Sigmoid colon (tissue), 7 donors: Measurements from ENCODE around the gene RABEP1. TPM values are rescaled to one million over a fixed set of nuclear protein-coding genes. Genes with fewer than 3 reads are reported as not detected.

Experiments
- DNase-seq: peaks from one replicate; pipeline ENCODE4 v3.0.0-alpha.2; 2019
- H3K27ac ChIP-seq, 4 donors: fragments of 200-600 bp; sonication (generic); one replicate each; pipeline ENCODE4 v1.5.1; 2016 to 2019; ENCODE audit warnings: mild to moderate bottlenecking in 1 of 4
- H3K27me3 ChIP-seq, 3 donors: fragments of 200-600 bp; sonication (generic); one replicate each; pipeline ENCODE4 v1.5.1; 2019; ENCODE audit warnings: mild to moderate bottlenecking in 1 of 3
- H3K36me3 ChIP-seq, 4 donors: fragments of 200-600 bp; sonication (generic); one replicate each; pipeline ENCODE4 v1.5.1; 2016 to 2019
- H3K4me1 ChIP-seq, 4 donors: fragments of 200-600 bp; sonication (generic); one replicate each; pipeline ENCODE4 v1.5.1; 2017 to 2019
- H3K4me3 ChIP-seq, 4 donors: fragments of 200-600 bp; sonication (generic); one replicate each; pipeline ENCODE4 v1.5.1; 2017 to 2019; ENCODE audit warnings: mild to moderate bottlenecking in 2 of 4, moderate library complexity in 1 of 4
- H3K9me3 ChIP-seq, 4 donors: fragments of 200-600 bp in 3 of 4; sonication (generic) in 3 of 4; one replicate each; pipeline versions ENCODE4 v1.5.1 to v1.6.1; 2013 to 2019
- EP300 ChIP-seq, 4 donors: sonication (generic); formaldehyde crosslinking; IDR thresholded peaks; one replicate each; pipeline ENCODE4 v1.6.1; 2017; ENCODE audit warnings: antibody characterized with exemption in 4 of 4
- POLR2A ChIP-seq, 2 donors: fragments of 450-650 bp; IDR thresholded peaks; one replicate each; pipeline ENCODE4 v1.6.1; 2016; ENCODE audit warnings: antibody characterized with exemption in 2 of 2, mild to moderate bottlenecking in 2 of 2, moderate library complexity in 2 of 2
- POLR2AphosphoS5 ChIP-seq, 4 donors: sonication (generic); formaldehyde crosslinking; IDR thresholded peaks; one replicate each; pipeline ENCODE4 v1.6.1; 2017; ENCODE audit warnings: antibody characterized with exemption in 4 of 4
- WGBS, 2 donors: extraction: QIAGEN DNeasy Blood & Tissue Kit; methylation state at CpG; one replicate each; pipeline ENCODE4 v1.1.7; 2013; 5-methylcytosine and 5-hydroxymethylcytosine counted together
- intact Hi-C: fragments of 100-400 bp; cut with DNase I; formaldehyde crosslinking; loops from one replicate; pipeline ENCODE4 v1.15.1; 2023
- polyA plus RNA-seq, 3 donors: library from polyadenylated mRNA; stranded (reverse); fragments of 200-250 nt; gene quantifications; one replicate each; pipeline ENCODE4 v1.2.3, GENCODE V29; 2013
- total RNA-seq, 4 donors: library from RNA; depleted of rRNA; stranded (reverse); fragments of >200 nt; gene quantifications; one replicate each; pipeline ENCODE4 v1.1.0, GENCODE V29; 2016
- TF ChIP-seq, protein P1 (sequence below), 4 experiments: fragments of 450-650 bp in 3 of 4; fragments of 200-600 bp in 1 of 4; IDR thresholded peaks; one replicate each; pipeline ENCODE4 v1.5.1; 2016 to 2019; ENCODE audit warnings: antibody characterized with exemption in 4 of 4, mild to moderate bottlenecking in 3 of 4, moderate library complexity in 2 of 4
- donor health status: healthy with polysubstance abuse.
- donor health status: Bipolar disorder and iron deficiency.
- donor health status: healthy.

Gene RABEP1
- total and polyA plus RNA-seq, 7 donors, result 12.7 to 52.9 (median 39.8) TPM

DNA sequence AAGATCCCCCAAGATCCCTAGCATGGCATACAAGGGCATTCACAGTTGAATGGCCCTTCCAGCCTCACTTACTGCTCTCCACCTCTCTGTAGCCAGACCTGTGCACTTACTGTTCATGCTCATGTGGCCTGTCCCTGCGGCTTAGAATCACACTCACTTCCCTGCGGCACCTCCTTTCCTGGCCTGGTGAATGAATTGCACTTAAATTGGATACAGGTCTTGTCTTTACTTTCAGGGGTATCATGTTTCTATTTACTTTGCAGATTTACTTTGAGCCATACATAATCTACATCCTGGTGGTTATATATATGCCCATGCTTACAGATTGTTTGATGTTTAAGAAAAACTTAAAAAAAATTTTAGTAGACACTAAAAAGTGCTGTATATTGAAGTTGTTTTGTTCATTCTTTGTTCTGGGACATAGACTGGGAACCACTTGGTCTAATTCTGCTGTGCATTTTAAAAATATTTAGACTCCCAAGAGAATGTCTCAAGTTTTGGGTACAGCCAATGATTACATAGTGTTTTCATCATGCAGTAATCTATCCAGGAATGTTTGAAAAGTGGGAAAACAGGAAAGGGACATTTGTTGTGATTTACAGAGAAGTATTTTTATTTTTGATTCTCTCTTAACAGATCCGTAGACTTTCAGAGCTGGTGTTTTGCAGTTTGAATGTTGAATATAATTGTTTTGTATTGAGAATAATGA lies 73.5 kb downstream of the RABEP1 start:
- Histone ChIP-seq H3K4me3 (no peak overlapping the region), H3K27me3 (no peaks in the 10 kb centered on the region), H3K9me3 (no peaks in the 10 kb centered on the region), H3K27ac (peak overlapping the region in 1 of 4 donors; percentile 45), H3K36me3 (peaks cover 6 to 86% (median 17%) of the 10 kb centered on the region in 4 donors), H3K4me1 (no peaks in the 10 kb centered on the region)
- no peak for DNase-seq
- WGBS, 2 donors, result 85 to 92% methylated on average over 3 of the region's 3 CpGs
- intact Hi-C loops, result no loop called here
- TF ChIP-seq POLR2AphosphoS5 (IDR thresholded peaks at IDR 0.05) (no peak), POLR2A (IDR thresholded peaks at IDR 0.05) (no peak), EP300 (IDR thresholded peaks at IDR 0.05) (no peak)
- TF ChIP-seq, protein P1, sequence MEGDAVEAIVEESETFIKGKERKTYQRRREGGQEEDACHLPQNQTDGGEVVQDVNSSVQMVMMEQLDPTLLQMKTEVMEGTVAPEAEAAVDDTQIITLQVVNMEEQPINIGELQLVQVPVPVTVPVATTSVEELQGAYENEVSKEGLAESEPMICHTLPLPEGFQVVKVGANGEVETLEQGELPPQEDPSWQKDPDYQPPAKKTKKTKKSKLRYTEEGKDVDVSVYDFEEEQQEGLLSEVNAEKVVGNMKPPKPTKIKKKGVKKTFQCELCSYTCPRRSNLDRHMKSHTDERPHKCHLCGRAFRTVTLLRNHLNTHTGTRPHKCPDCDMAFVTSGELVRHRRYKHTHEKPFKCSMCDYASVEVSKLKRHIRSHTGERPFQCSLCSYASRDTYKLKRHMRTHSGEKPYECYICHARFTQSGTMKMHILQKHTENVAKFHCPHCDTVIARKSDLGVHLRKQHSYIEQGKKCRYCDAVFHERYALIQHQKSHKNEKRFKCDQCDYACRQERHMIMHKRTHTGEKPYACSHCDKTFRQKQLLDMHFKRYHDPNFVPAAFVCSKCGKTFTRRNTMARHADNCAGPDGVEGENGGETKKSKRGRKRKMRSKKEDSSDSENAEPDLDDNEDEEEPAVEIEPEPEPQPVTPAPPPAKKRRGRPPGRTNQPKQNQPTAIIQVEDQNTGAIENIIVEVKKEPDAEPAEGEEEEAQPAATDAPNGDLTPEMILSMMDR (IDR thresholded peaks at IDR 0.05), result no peak

DNA sequence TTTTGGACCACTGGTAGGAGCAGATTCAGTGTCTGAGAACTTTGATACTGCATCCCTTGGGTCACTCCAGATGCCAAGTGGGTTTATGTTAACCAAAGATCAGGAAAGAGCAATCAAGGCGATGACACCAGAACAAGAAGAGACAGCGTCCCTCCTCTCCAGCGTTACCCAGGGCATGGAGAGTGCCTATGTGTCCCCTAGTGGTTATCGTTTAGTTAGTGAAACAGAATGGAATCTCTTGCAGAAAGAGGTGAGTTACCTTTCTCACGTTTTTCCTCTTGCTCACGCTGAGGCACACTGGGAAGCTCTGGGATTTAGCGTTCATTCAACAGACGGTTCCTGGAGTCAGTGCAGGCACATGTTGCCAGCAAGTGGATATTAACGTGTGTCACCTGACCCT lies 79.3 kb downstream of the RABEP1 start:
- no peak overlapping the region for H3K27ac ChIP-seq
- no peak for DNase-seq
- no peaks in the 10 kb centered on the region for H3K27me3 ChIP-seq
- no peak for TF ChIP-seq EP300 (IDR thresholded peaks at IDR 0.05)
- TF ChIP-seq, protein P1 (IDR thresholded peaks at IDR 0.05), result no peak
- TF ChIP-seq POLR2AphosphoS5 (IDR thresholded peaks at IDR 0.05), result no peak
- no peak for TF ChIP-seq POLR2A (IDR thresholded peaks at IDR 0.05)
- no peaks in the 10 kb centered on the region for H3K4me1 ChIP-seq
- H3K4me3 ChIP-seq, result no peak overlapping the region
- 89% methylated on average over 9 of the region's 9 CpGs for WGBS, 2 donors
- no peaks in the 10 kb centered on the region for H3K9me3 ChIP-seq
- peaks cover 14 to 79% (median 34%) of the 10 kb centered on the region in 4 donors for H3K36me3 ChIP-seq
- intact Hi-C loops, result no loop called here

DNA sequence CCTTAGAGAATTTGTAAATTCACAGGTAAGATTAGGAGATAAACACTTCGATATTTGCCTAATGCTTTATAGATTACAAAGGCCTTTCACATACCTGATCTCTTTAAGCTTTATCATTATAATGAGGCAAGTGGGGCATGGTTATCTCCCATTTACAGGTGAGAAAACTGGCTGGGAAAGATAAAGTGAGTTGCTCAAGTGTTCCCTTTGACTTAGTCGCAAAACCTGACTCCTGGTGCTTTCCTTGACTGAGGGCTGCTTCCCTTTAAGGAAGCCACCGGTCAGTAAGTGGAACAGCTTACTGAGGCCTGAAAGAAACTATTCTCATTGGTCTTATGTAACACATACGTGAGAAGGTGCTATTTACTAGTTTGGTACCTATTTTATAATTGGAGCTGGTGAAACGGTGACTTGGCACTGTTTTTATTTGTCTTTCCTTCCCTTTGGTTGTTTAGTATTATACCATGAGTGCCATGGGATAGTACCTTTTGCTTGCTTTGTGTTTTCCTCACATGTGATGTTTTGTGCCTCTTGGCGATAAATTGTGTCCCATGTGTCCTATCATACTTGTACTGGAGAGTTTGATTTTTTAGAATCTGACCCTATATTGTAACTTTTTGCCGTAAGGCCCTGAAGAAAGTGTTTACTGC lies 80.2 kb downstream of the RABEP1 start:
- H3K9me3 ChIP-seq, result no peaks in the 10 kb centered on the region
- WGBS, 2 donors, result 79 to 86% methylated on average over 7 of the region's 7 CpGs
- H3K27ac ChIP-seq, result no peak overlapping the region
- no peak for TF ChIP-seq POLR2AphosphoS5 (IDR thresholded peaks at IDR 0.05)
- TF ChIP-seq POLR2A (IDR thresholded peaks at IDR 0.05), result no peak
- TF ChIP-seq EP300 (IDR thresholded peaks at IDR 0.05), result no peak
- TF ChIP-seq, protein P1 (IDR thresholded peaks at IDR 0.05), result no peak
- H3K27me3 ChIP-seq, result no peaks in the 10 kb centered on the region
- peaks cover 14 to 76% (median 34%) of the 10 kb centered on the region in 4 donors for H3K36me3 ChIP-seq
- intact Hi-C loops, result no loop called here
- H3K4me1 ChIP-seq, result no peaks in the 10 kb centered on the region
- no peak overlapping the region for H3K4me3 ChIP-seq
- no peak for DNase-seq

DNA sequence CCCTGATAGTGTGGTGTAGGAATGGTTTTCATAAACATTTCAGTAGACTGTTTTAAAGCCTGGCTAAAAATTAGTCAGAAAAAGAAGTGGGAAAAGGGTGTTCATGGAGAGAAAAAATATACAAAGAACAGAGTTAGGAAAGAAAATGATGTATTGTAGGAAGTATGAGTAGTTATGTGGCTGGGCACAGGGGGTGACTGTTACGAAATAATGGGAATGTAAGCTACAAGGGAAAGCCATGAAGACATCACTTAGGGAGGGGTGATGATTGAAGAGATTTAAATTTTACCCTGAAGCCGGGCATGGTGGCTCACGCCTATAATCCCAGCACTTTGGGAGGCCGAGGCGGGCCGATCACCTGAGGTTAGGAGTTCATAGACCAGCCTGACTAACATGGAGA lies 82.1 kb downstream of the RABEP1 start:
- TF ChIP-seq POLR2AphosphoS5 (IDR thresholded peaks at IDR 0.05) (no peak), EP300 (IDR thresholded peaks at IDR 0.05) (no peak), POLR2A (IDR thresholded peaks at IDR 0.05) (no peak)
- TF ChIP-seq, protein P1 (IDR thresholded peaks at IDR 0.05), result no peak
- H3K9me3 ChIP-seq, result no peaks in the 10 kb centered on the region
- H3K27ac ChIP-seq, result no peak overlapping the region
- 95 to 98% methylated on average over 6 of the region's 6 CpGs for WGBS, 2 donors
- no peak overlapping the region for H3K4me3 ChIP-seq
- H3K36me3 ChIP-seq, result peaks cover 9 to 74% (median 34%) of the 10 kb centered on the region in 4 donors
- DNase-seq, result no peak
- H3K27me3 ChIP-seq, result no peaks in the 10 kb centered on the region
- intact Hi-C loops, result no loop called here
- no peaks in the 10 kb centered on the region for H3K4me1 ChIP-seq
